HepG2 (cell line): ENCODE results near the gene DUS1L. TPM values are rescaled to one million over a fixed set of nuclear protein-coding genes. Genes with fewer than 3 reads are reported as not detected.

Experiments
- CEBPG ChIP-seq: IDR thresholded peaks from 2 replicates; pipeline ENCODE4 v1.6.1; 2016
- RERE ChIP-seq: IDR thresholded peaks from 2 replicates; pipeline ENCODE4 v1.6.1; 2016; ENCODE audit warnings: low read depth, missing genetic modification reagents, missing compliant biosample characterization
- ZEB1 ChIP-seq: IDR thresholded peaks from 2 replicates; pipeline ENCODE4 v1.6.1; 2012; ENCODE audit warnings: mild to moderate bottlenecking, low read depth, inconsistent platforms; ENCODE audit not compliant: insufficient replicate concordance
- ZNF12 ChIP-seq: sonication (generic); formaldehyde crosslinking; IDR thresholded peaks from 2 replicates; pipeline ENCODE4 v1.5.0; 2020; ENCODE audit warnings: missing genetic modification reagents
- ZNF446 ChIP-seq: sonication (generic); formaldehyde crosslinking; IDR thresholded peaks from 2 replicates; pipeline ENCODE4 v1.5.0; 2020; ENCODE audit warnings: mild to moderate bottlenecking, missing genetic modification reagents
- ZNF468 ChIP-seq: sonication (generic); formaldehyde crosslinking; IDR thresholded peaks from 2 replicates; pipeline ENCODE4 v1.8.0; 2022; ENCODE audit warnings: mild to moderate bottlenecking, moderate library complexity, missing genetic modification reagents
- ZNF883 ChIP-seq: sonication (generic); formaldehyde crosslinking; IDR thresholded peaks from 2 replicates; pipeline ENCODE4 v1.5.1; 2020; ENCODE audit warnings: mild to moderate bottlenecking, missing genetic modification reagents; ENCODE audit errors: not compliant biosample characterization
- polyA plus RNA-seq, 8 experiments: library from polyadenylated mRNA; depleted of rRNA in 3 of 8; stranded (reverse) in 7 of 8; unstranded in 1 of 8; fragments of >200 nt; fragmentation: Illumina TruSeq in 4 of 8; extraction: Trizol in 4 of 8; gene quantifications; 2 replicates each; pipeline versions ENCODE4 v1.2.1 to v1.2.3, GENCODE V29; 2011 to 2016; ENCODE audit warnings: low read depth in 4 of 8, missing spikeins in 1 of 8, mixed read lengths in 1 of 8; ENCODE audit not compliant: insufficient read depth in 1 of 8
- total RNA-seq, 5 experiments: library from RNA; depleted of rRNA; stranded (reverse); fragments of >200 nt; fragmentation: Illumina TruSeq; extraction: Trizol; gene quantifications; 2 replicates each; pipeline ENCODE4 v1.2.3, GENCODE V29; 2016; ENCODE audit warnings: low read depth in 1 of 5
- TF ChIP-seq, protein P1 (sequence below): sonication (generic); formaldehyde crosslinking; IDR thresholded peaks from 2 replicates; pipeline ENCODE4 v1.4.0; 2020; ENCODE audit warnings: missing genetic modification reagents, borderline replicate concordance
- TF ChIP-seq, protein P2 (sequence below): IDR thresholded peaks from 2 replicates; pipeline ENCODE4 v1.6.1; 2016
- TF ChIP-seq, protein P3 (sequence below): sonication (generic); formaldehyde crosslinking; IDR thresholded peaks from 2 replicates; pipeline ENCODE4 v1.4.0; 2020; ENCODE audit warnings: missing genetic modification reagents, mild to moderate bottlenecking, borderline replicate concordance
- TF ChIP-seq, protein P4 (sequence below): fragments of 450-650 bp; IDR thresholded peaks from 2 replicates; pipeline ENCODE4 v1.6.1; 2017; ENCODE audit warnings: mild to moderate bottlenecking

Gene DUS1L
- total and polyA plus RNA-seq, 2 of the 13 experiments (the other 11 are each of a cell fraction or from before 2014, with no cell fraction given), result 81.0 to 109 TPM

DNA sequence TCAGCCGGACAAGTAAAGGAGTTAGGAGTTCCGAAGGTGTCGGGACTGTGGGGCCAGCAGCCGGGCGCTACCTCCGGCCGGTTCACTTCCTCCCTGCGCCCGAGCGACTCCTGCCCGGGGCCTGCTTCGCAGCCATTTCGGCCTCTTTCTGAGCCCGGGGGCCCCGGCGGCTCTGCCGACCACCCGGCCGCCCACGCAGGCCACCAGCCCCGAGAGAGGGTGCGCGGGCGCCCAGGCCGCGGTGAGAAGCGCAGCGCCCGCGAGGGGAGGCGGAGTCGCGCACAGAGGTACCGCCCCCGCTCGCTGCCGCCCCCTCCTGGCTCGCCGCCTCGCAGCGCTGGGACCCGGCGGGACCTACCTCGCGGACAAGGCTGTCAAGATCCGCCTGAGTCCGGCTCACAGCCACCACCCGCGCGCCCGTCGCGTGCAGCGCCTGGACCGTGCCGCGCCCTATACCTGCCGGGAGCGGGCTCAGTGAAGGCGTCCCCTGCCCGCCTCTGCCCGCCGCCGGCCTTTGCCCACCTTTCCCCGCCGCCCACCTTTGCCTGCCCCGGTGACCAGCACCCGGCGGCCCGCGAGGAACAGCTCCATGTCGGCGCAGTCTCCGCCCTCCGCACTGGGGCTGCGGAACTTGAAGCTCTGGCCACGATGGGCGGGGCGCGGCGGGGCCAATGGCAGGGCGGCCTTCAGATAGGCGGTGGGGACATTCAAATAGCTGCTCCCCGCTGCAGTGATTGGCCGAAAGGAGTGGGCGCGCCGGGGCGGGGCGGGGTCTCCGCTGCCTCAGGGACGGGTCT lies 28.3 kb downstream of the DUS1L start, which contains the start of gene DCXR (continued):
- TF ChIP-seq, protein P1, sequence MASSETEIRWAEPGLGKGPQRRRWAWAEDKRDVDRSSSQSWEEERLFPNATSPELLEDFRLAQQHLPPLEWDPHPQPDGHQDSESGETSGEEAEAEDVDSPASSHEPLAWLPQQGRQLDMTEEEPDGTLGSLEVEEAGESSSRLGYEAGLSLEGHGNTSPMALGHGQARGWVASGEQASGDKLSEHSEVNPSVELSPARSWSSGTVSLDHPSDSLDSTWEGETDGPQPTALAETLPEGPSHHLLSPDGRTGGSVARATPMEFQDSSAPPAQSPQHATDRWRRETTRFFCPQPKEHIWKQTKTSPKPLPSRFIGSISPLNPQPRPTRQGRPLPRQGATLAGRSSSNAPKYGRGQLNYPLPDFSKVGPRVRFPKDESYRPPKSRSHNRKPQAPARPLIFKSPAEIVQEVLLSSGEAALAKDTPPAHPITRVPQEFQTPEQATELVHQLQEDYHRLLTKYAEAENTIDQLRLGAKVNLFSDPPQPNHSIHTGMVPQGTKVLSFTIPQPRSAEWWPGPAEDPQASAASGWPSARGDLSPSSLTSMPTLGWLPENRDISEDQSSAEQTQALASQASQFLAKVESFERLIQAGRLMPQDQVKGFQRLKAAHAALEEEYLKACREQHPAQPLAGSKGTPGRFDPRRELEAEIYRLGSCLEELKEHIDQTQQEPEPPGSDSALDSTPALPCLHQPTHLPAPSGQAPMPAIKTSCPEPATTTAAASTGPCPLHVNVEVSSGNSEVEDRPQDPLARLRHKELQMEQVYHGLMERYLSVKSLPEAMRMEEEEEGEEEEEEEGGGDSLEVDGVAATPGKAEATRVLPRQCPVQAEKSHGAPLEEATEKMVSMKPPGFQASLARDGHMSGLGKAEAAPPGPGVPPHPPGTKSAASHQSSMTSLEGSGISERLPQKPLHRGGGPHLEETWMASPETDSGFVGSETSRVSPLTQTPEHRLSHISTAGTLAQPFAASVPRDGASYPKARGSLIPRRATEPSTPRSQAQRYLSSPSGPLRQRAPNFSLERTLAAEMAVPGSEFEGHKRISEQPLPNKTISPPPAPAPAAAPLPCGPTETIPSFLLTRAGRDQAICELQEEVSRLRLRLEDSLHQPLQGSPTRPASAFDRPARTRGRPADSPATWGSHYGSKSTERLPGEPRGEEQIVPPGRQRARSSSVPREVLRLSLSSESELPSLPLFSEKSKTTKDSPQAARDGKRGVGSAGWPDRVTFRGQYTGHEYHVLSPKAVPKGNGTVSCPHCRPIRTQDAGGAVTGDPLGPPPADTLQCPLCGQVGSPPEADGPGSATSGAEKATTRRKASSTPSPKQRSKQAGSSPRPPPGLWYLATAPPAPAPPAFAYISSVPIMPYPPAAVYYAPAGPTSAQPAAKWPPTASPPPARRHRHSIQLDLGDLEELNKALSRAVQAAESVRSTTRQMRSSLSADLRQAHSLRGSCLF (CRISPR knock-in tag), result no peak
- 0 out of 2 replicates have a peak, but pooled peaks have one; percentile 31 for TF ChIP-seq RERE (CRISPR knock-in tag)
- 0 out of 2 replicates have a peak, but pooled peaks have one; percentile 83 for TF ChIP-seq ZNF468
- TF ChIP-seq, protein P2, sequence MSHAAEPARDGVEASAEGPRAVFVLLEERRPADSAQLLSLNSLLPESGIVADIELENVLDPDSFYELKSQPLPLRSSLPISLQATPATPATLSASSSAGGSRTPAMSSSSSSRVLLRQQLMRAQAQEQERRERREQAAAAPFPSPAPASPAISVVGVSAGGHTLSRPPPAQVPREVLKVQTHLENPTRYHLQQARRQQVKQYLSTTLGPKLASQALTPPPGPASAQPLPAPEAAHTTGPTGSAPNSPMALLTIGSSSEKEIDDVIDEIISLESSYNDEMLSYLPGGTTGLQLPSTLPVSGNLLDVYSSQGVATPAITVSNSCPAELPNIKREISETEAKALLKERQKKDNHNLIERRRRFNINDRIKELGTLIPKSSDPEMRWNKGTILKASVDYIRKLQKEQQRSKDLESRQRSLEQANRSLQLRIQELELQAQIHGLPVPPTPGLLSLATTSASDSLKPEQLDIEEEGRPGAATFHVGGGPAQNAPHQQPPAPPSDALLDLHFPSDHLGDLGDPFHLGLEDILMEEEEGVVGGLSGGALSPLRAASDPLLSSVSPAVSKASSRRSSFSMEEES (CRISPR knock-in tag), result peak; percentile 21; the same call in 1 of the 2 replicates
- no peak for TF ChIP-seq ZNF12 (CRISPR knock-in tag)
- peak; percentile 27 for TF ChIP-seq ZEB1
- TF ChIP-seq ZNF446 (CRISPR knock-in tag), result peak; percentile 2; the same call in 1 of the 2 replicates
- TF ChIP-seq, protein P3, sequence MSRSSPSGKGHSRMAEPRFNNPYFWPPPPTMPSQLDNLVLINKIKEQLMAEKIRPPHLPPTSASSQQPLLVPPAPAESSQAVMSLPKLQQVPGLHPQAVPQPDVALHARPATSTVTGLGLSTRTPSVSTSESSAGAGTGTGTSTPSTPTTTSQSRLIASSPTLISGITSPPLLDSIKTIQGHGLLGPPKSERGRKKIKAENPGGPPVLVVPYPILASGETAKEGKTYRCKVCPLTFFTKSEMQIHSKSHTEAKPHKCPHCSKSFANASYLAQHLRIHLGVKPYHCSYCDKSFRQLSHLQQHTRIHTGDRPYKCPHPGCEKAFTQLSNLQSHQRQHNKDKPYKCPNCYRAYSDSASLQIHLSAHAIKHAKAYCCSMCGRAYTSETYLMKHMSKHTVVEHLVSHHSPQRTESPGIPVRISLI (CRISPR knock-in tag), result no peak
- TF ChIP-seq CEBPG (CRISPR knock-in tag), result peak; percentile 6; the same call in 1 of the 2 replicates
- TF ChIP-seq, protein P4, sequence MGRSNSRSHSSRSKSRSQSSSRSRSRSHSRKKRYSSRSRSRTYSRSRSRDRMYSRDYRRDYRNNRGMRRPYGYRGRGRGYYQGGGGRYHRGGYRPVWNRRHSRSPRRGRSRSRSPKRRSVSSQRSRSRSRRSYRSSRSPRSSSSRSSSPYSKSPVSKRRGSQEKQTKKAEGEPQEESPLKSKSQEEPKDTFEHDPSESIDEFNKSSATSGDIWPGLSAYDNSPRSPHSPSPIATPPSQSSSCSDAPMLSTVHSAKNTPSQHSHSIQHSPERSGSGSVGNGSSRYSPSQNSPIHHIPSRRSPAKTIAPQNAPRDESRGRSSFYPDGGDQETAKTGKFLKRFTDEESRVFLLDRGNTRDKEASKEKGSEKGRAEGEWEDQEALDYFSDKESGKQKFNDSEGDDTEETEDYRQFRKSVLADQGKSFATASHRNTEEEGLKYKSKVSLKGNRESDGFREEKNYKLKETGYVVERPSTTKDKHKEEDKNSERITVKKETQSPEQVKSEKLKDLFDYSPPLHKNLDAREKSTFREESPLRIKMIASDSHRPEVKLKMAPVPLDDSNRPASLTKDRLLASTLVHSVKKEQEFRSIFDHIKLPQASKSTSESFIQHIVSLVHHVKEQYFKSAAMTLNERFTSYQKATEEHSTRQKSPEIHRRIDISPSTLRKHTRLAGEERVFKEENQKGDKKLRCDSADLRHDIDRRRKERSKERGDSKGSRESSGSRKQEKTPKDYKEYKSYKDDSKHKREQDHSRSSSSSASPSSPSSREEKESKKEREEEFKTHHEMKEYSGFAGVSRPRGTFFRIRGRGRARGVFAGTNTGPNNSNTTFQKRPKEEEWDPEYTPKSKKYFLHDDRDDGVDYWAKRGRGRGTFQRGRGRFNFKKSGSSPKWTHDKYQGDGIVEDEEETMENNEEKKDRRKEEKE, result no peak
- TF ChIP-seq ZNF883, result peak; percentile 95
